Activated CD4-positive, alpha-beta T cell treated with anti-CD3 and anti-CD28 coated beads, Interleukin-2, Interleukin-4, amounts not matched to agents 100 ng/mL and 50 ng/mL, durations not matched to agents 16 hours and 8 hours (primary cell): Measurements from ENCODE around the gene SAG.
"Not testable (repeated sequence)": the region's sequence is repeated elsewhere in the genome, so short reads cannot be mapped to it uniquely, and the experiment has no call there.

Experiments used
- DNase-seq: peaks from one replicate; pipeline ENCODE4 v3.0.0-alpha.2; 2020; ENCODE audit warnings: low spot score

SAG gene

DNA sequence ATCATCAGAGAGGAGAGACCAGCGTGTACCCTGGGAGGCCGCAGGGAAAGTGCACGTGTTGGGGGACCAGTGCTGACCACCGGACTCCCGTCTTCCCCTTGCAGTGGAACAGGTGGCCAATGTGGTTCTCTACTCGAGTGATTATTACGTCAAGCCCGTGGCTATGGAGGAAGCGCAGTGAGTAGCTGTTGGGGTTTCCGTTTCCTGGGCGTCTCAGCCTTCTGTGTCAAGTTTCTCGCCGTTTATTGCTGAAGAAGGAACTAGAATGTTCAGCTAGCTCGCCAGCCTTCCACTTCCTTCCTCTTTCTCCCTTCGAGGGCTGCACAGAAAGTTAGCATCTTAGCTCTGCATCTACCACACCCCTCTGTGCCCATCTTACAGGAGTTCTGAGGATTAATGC is 23.9 kb downstream of the SAG start:
- DNase-seq: peak; percentile 77

- no peak for DNase-seq
Measured at GRCh38 chr2:233332125-233332524, 24.5 kb downstream of the SAG start.

DNA sequence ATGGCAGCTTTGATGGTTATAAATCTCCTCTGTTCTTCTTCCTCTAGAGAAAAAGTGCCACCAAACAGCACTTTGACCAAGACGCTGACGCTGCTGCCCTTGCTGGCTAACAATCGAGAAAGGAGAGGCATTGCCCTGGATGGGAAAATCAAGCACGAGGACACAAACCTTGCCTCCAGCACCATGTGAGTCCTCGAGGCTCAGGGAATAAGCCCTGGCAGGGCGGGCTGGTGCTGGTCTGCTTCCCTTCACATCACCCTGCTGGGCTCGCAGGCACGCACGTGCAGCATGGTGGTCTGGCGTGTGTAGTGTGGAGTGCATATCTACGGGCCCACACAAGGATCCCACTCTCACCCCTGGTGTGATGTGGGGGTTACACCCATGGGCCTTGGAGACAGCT is 27.3 kb downstream of the SAG start:
- DNase-seq: no peak

DNA sequence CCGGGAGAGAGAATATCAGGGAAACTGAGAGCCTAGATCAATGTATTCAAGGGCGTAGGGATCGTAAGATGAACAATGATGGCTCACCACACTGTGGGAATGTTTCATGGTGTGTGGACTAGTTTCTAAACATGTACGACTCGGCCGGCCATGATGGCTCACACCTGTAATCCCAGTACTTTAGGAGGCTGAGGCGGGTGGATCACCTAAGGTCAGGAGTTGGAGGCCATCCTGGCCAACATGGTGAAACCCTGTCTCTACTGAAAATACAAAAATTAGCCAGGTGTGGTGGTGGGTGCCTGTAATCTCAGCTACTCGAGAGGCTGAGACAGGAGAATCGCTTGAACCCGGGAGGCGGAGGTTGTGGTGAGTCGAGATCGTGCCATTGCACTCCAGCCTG is 28.5 kb downstream of the SAG start:
- DNase-seq: not testable (repeated sequence)

- DNase-seq: no peak
Measured at GRCh38 chr2:233336541-233336940, 28.9 kb downstream of the SAG start.

- DNase-seq: no peak
Measured at GRCh38 chr2:233338046-233338445, 30.4 kb downstream of the SAG start.

- DNase-seq: no peak
Measured at GRCh38 chr2:233338812-233339368, 31.3 kb downstream of the SAG start.

GRCh38 chr2:233339427-233339826 is 31.8 kb downstream of the SAG start:
- DNase-seq: no peak

- no peak for DNase-seq
Measured at GRCh38 chr2:233341296-233341695, 33.7 kb downstream of the SAG start.

DNA sequence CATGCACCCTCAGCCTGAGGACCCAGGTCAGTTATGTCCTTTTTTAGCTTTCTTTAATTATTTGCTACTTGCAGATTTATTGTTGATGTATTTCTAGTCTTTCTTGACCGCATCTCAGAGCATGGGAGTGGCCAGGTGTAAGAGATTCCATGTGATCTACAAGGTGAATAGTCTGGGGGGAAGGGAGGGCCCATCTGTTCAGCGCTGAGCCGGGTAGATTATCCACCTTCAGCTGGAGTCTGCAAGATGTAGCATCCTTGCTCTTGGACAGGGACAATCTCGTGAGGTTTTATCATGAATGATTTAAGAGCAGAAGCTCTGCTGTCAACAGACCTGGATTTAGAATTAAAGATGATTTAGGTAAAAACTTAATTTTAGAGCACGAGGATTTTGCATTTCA is 34.7 kb downstream of the SAG start:
- DNase-seq: no peak

- DNase-seq: no peak
Measured at GRCh38 chr2:233343171-233343705, 35.6 kb downstream of the SAG start.

DNA sequence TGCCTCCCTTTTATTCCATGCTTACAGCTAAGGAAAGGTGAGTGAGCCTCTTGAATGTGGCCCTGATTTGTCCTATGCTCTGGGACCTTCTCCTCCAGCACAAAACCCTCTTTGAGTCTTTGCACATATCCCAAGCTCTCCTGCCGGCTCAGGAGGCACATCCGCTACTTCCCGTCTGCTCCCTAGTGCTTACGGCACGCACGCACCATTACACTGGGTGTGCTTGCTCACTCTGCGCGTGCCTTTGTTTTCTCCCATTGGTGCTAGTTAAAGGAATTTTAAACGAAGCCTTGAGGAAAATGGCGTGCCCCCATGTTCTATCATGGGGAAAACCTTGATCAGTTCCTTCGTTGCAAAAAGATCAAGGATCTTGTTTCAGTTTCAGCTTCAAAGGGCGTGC is 38.8 kb downstream of the SAG start:
- DNase-seq: no peak

- no peak for DNase-seq
Measured at GRCh38 chr2:233346930-233347329, 39.3 kb downstream of the SAG start.

DNA sequence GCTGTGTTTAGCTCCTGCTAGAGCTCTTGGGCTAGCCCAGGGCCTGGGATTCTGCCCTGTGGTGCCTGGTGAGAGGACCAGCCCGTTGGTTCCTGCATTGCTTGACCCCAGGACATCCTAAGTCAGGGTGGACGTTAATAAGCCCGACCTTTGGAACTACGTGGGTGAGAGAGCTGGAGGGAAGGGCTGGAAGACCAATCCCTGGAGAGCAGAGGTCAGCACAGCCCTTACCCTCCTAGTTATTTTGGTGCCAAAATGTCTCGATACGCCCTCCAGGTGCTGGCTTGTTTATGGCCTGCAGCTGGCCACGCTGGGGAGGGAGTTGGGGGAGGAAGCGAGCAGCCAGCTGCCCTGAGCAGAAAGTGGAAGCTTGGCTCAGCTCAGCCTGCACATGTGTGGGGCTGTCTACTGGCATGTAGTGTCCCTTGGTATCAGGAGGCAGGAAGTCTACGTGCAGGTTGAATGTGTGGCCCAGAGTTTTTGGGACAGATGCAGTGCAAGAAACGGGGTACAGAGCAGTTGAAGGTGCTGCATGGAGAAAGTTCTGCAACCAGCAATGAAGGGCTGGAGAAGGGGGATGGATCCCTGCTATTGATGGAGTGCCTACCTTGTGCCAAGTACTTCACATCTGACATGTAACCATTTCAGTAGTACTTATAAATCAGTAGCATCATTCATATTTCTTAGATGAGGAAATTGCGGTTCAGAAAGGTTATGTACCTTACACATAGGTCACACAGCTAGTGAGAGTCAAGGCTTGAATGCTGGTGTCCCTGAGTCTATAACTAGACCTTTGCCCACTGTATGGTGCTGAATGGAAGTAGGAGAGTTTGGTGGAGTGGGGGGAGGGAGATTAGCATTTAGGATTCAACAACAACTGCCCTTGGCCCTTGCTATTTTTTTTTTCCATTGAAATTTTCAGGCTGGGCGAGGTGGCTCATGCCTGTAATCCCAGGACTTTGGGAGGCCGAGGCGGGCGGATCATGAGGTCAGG is 41.7 kb downstream of the SAG start:
- DNase-seq: no peak

DNA sequence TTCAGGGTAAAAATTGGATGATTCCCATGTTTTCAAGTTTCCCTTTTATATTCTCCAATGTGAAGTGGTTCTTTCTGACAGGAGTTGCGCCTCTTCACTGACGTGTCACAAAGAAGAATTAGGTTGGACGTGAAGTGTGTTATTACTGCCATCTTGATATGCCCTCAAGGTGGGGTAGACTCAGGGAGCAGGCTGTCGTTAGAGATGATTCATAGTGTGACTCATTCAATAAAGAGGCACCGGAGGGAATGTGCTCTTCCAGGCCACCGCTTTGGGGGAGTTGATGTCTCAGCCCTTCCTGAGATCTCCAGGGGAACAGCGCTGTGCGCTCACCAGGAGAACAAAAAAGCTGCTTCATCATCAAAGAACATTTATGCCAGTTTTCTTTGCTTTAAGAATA is 43.1 kb downstream of the SAG start:
- peak; percentile 49 for DNase-seq

DNA sequence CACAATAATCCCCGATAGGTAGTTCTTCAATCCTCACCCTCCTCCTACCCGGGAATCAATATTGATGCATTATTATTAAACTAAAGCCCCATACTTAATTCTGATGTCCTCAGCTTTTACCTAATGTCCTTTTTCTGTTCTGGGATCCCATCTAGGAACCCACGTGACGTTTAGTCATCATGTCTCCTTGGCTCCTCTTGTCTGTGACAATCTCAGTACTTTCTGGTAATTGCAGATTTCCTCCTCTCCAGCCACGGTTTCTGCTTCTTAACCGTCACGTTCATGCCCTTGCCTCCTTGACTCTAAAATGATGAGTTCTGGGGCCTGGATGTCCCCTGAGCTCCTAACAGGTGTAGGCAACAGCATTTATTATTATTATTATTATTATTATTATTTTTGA is 43.8 kb downstream of the SAG start:
- no peak for DNase-seq

- no peak for DNase-seq
Measured at GRCh38 chr2:233352141-233352842, 44.7 kb downstream of the SAG start.

DNA sequence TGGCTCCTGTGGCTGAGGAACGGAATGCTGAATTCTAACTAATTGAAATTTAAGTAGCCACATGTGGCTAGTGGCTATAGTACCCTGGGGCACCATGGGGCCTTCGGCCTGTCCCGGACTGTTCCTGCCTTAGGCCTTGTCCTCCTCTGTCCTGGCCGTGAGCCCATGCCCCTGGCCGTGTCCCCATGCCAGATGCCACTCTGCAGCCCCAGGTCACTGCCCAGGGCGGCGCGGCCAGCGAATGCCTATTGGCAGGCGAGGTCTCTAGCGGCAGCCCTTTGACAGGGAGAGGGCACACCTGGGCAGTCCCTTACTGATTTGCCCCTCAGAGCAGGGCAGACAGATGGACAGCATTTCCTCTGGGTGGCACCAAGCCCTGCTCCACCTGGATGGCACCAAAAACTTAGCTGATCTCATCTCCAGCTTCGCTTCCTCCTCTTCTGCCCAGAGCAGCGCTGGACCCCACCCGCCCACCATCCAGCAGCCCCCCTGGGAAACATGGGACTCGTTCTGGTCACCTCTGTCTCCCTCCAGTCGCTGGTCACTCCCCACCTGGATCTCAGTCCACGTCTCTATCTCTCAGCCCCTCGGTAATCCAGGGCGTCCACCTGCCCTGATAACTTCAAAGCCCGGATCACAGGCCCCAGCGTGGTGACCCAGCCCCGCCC is 45.6 kb downstream of the SAG start:
- DNase-seq: no peak

- peak; percentile 65 for DNase-seq
Measured at GRCh38 chr2:233353769-233354499, 46.3 kb downstream of the SAG start, which contains the start of gene DGKD. DGKD (plus strand) TSS chr2:233354494; CDS start chr2:233354519, 25 bp downstream.

- no peak for DNase-seq
Measured at GRCh38 chr2:233354500-233354924, 46.9 kb downstream of the SAG start.

GRCh38 chr2:233354971-233355574 is 47.5 kb downstream of the SAG start:
- DNase-seq: no peak
